GM23338 (cell line): ENCODE data around the gene NFIA. TPM values are rescaled to one million over a fixed set of nuclear protein-coding genes. Genes with fewer than 3 reads are reported as not detected.

Experiments
- ATAC-seq: fragments of 200-7000 bp; cut with Tn5 transposase; 3 replicates; pipeline ENCODE4 v1.9.1; 2020
- DNase-seq: peaks from one replicate; pipeline ENCODE4 v3.0.0-alpha.2; 2015; ENCODE audit warnings: low spot score
- H2AFZ ChIP-seq: fragments of 200-600 bp; sonication (generic); 2 replicates; pipeline ENCODE4 v1.8.0; 2016; ENCODE audit warnings: antibody characterized with exemption, mild to moderate bottlenecking, moderate library complexity
- H3F3A ChIP-seq: fragments of 200-600 bp; sonication (generic); replicated peaks from 2 replicates; pipeline ENCODE4 v1.8.0; 2017; ENCODE audit warnings: antibody characterized with exemption, mixed run types, low read depth
- H3K27ac ChIP-seq: fragments of 200-600 bp; sonication (generic); 2 replicates; pipeline ENCODE4 v1.6.1; 2016; ENCODE audit warnings: low read depth
- H3K27me3 ChIP-seq: fragments of 200-600 bp; sonication (generic); 2 replicates; pipeline ENCODE4 v1.8.0; 2016; ENCODE audit warnings: mild to moderate bottlenecking, mixed run types, moderate library complexity; ENCODE audit not compliant: insufficient read depth
- H3K36me3 ChIP-seq: fragments of 200-600 bp; sonication (generic); 2 replicates; pipeline ENCODE4 v1.8.0; 2016; ENCODE audit warnings: mild to moderate bottlenecking; ENCODE audit not compliant: insufficient read depth
- H3K4me1 ChIP-seq: fragments of 200-600 bp; sonication (generic); 2 replicates; pipeline ENCODE4 v1.8.0; 2016; ENCODE audit warnings: mild to moderate bottlenecking, moderate library complexity; ENCODE audit not compliant: insufficient read depth
- H3K4me2 ChIP-seq: fragments of 200-600 bp; sonication (generic); 2 replicates; pipeline ENCODE4 v1.7.1; 2017; ENCODE audit warnings: mixed run types
- H3K4me3 ChIP-seq: fragments of 200-600 bp; sonication (generic); 2 replicates; pipeline ENCODE4 v1.6.1; 2016; ENCODE audit warnings: mixed run types
- H3K79me2 ChIP-seq: fragments of 200-600 bp; sonication (generic); replicated peaks from 2 replicates; pipeline ENCODE4 v1.8.0; 2017; ENCODE audit warnings: mild to moderate bottlenecking; ENCODE audit not compliant: insufficient read depth
- H3K9me2 ChIP-seq: fragments of 200-600 bp; sonication (generic); 2 replicates; pipeline ENCODE4 v1.8.0; 2017; ENCODE audit not compliant: insufficient read depth
- H4K20me1 ChIP-seq: fragments of 200-600 bp; sonication (generic); replicated peaks from 2 replicates; pipeline ENCODE4 v1.8.0; 2017; ENCODE audit warnings: mild to moderate bottlenecking; ENCODE audit not compliant: insufficient read depth
- H3K27ac Mint-ChIP-seq: 2 replicates; pipeline ENCODE4 v1.8.0; 2020; ENCODE audit warnings: inconsistent platforms, mild to moderate bottlenecking, moderate library complexity, mixed read lengths
- H3K27me3 Mint-ChIP-seq: 3 replicates; pipeline ENCODE4 v1.8.0; 2022; ENCODE audit warnings: low read depth, mild to moderate bottlenecking, moderate library complexity, mixed read lengths, inconsistent platforms; ENCODE audit not compliant: insufficient read depth, poor library complexity
- H3K36me3 Mint-ChIP-seq: 3 replicates; pipeline ENCODE4 v1.8.0; 2021; ENCODE audit warnings: low read depth, mild to moderate bottlenecking, inconsistent platforms, moderate library complexity, mixed read lengths
- H3K4me1 Mint-ChIP-seq: 3 replicates; pipeline ENCODE4 v1.8.0; 2020; ENCODE audit warnings: mild to moderate bottlenecking, inconsistent platforms, mixed read lengths
- H3K4me3 Mint-ChIP-seq: 3 replicates; pipeline ENCODE4 v1.8.0; 2021; ENCODE audit warnings: moderate library complexity, mild to moderate bottlenecking, inconsistent platforms, mixed read lengths
- H3K9me3 Mint-ChIP-seq: 3 replicates; pipeline ENCODE4 v1.8.0; 2020; ENCODE audit warnings: moderate library complexity, mild to moderate bottlenecking, inconsistent platforms, mixed read lengths
- ETS1 ChIP-seq: IDR thresholded peaks from 2 replicates; pipeline ENCODE4 v1.6.1; 2016; ENCODE audit warnings: antibody characterized with exemption
- EZH2 ChIP-seq: fragments of 200-600 bp; sonication (generic); IDR thresholded peaks from one replicate; pipeline ENCODE4 v1.8.0; 2017; ENCODE audit warnings: antibody characterized with exemption, mild to moderate bottlenecking, low read depth; ENCODE audit not compliant: unreplicated experiment
- JUNB ChIP-seq: IDR thresholded peaks from one replicate; pipeline ENCODE4 v1.6.1; 2016; ENCODE audit warnings: antibody characterized with exemption; ENCODE audit not compliant: unreplicated experiment
- NANOG ChIP-seq: IDR thresholded peaks from 2 replicates; pipeline ENCODE4 v1.6.1; 2016; ENCODE audit warnings: antibody characterized with exemption, borderline replicate concordance
- REST ChIP-seq: IDR thresholded peaks from one replicate; pipeline ENCODE4 v1.6.1; 2018; ENCODE audit warnings: antibody characterized with exemption; ENCODE audit not compliant: unreplicated experiment
- STAT1 ChIP-seq: IDR thresholded peaks from one replicate; pipeline ENCODE4 v1.6.1; 2016; ENCODE audit warnings: antibody characterized with exemption; ENCODE audit not compliant: unreplicated experiment
- ZNF114 ChIP-seq: fragments of 250-450 bp; sonication (Bioruptor Pico); IDR thresholded peaks from 2 replicates; pipeline ENCODE4 v1.5.0; 2020; ENCODE audit warnings: mild to moderate bottlenecking, moderate library complexity
- ZNF331 ChIP-seq: fragments of 250-450 bp; sonication (Bioruptor Pico); IDR thresholded peaks from 2 replicates; pipeline ENCODE4 v1.5.0; 2020; ENCODE audit warnings: low read depth, mild to moderate bottlenecking, moderate library complexity
- polyA plus RNA-seq: library from polyadenylated mRNA; unstranded; fragments of >200 nt; fragmentation: Nextera tagmentation; extraction: Ambion mirVana; gene quantifications from 2 replicates; pipeline ENCODE4 v1.2.1, GENCODE V29; 2016
- total RNA-seq: library from RNA; depleted of rRNA; stranded (reverse); fragments of >200 nt; shearing (Covaris generic); gene quantifications from 2 replicates; pipeline ENCODE4 v1.2.3, GENCODE V29; 2014
- TF ChIP-seq, protein P1 (sequence below): fragments of 250-450 bp; sonication (Bioruptor Pico); IDR thresholded peaks from 2 replicates; pipeline ENCODE4 v1.5.0; 2020; ENCODE audit warnings: mild to moderate bottlenecking, moderate library complexity

Gene NFIA
- total and polyA plus RNA-seq, 2 experiments from 2014 or later, result 0.97 to 2.3 TPM

- Histone ChIP-seq H3K4me2 (no peak overlapping the region), H4K20me1 (no peaks in the 10 kb centered on the region), H3K4me1 (no peaks in the 10 kb centered on the region), H3K79me2 (no peaks in the 10 kb centered on the region), H3K27ac (no peak overlapping the region), H3K36me3 (no peaks in the 10 kb centered on the region), H3K9me2 (no peaks in the 10 kb centered on the region), H3F3A (no peaks in the 10 kb centered on the region), H3K27me3 (peaks cover 5% of the 10 kb centered on the region; the same call in 1 of the 2 replicates), H3K4me3 (no peak overlapping the region), H2AFZ (no peak overlapping the region)
- Mint-ChIP-seq H3K9me3 (no peaks in the 10 kb centered on the region), H3K27ac (no peak overlapping the region), H3K27me3 (peaks cover 4% of the 10 kb centered on the region), H3K4me3 (no peak overlapping the region), H3K36me3 (no peaks in the 10 kb centered on the region), H3K4me1 (peaks cover 8% of the 10 kb centered on the region; the same call in 1 of the 3 replicates)
- DNase-seq (no peak), ATAC-seq (no peak)
- no peak for TF ChIP-seq JUNB
- TF ChIP-seq STAT1, result no peak
- TF ChIP-seq ETS1, result no peak
- TF ChIP-seq REST, result no peak
- no peak for TF ChIP-seq ZNF114 (CRISPR knock-in tag)
- no peak for TF ChIP-seq EZH2
- no peak for TF ChIP-seq NANOG
- TF ChIP-seq ZNF331 (CRISPR knock-in tag), result no peak
- TF ChIP-seq, protein P1, sequence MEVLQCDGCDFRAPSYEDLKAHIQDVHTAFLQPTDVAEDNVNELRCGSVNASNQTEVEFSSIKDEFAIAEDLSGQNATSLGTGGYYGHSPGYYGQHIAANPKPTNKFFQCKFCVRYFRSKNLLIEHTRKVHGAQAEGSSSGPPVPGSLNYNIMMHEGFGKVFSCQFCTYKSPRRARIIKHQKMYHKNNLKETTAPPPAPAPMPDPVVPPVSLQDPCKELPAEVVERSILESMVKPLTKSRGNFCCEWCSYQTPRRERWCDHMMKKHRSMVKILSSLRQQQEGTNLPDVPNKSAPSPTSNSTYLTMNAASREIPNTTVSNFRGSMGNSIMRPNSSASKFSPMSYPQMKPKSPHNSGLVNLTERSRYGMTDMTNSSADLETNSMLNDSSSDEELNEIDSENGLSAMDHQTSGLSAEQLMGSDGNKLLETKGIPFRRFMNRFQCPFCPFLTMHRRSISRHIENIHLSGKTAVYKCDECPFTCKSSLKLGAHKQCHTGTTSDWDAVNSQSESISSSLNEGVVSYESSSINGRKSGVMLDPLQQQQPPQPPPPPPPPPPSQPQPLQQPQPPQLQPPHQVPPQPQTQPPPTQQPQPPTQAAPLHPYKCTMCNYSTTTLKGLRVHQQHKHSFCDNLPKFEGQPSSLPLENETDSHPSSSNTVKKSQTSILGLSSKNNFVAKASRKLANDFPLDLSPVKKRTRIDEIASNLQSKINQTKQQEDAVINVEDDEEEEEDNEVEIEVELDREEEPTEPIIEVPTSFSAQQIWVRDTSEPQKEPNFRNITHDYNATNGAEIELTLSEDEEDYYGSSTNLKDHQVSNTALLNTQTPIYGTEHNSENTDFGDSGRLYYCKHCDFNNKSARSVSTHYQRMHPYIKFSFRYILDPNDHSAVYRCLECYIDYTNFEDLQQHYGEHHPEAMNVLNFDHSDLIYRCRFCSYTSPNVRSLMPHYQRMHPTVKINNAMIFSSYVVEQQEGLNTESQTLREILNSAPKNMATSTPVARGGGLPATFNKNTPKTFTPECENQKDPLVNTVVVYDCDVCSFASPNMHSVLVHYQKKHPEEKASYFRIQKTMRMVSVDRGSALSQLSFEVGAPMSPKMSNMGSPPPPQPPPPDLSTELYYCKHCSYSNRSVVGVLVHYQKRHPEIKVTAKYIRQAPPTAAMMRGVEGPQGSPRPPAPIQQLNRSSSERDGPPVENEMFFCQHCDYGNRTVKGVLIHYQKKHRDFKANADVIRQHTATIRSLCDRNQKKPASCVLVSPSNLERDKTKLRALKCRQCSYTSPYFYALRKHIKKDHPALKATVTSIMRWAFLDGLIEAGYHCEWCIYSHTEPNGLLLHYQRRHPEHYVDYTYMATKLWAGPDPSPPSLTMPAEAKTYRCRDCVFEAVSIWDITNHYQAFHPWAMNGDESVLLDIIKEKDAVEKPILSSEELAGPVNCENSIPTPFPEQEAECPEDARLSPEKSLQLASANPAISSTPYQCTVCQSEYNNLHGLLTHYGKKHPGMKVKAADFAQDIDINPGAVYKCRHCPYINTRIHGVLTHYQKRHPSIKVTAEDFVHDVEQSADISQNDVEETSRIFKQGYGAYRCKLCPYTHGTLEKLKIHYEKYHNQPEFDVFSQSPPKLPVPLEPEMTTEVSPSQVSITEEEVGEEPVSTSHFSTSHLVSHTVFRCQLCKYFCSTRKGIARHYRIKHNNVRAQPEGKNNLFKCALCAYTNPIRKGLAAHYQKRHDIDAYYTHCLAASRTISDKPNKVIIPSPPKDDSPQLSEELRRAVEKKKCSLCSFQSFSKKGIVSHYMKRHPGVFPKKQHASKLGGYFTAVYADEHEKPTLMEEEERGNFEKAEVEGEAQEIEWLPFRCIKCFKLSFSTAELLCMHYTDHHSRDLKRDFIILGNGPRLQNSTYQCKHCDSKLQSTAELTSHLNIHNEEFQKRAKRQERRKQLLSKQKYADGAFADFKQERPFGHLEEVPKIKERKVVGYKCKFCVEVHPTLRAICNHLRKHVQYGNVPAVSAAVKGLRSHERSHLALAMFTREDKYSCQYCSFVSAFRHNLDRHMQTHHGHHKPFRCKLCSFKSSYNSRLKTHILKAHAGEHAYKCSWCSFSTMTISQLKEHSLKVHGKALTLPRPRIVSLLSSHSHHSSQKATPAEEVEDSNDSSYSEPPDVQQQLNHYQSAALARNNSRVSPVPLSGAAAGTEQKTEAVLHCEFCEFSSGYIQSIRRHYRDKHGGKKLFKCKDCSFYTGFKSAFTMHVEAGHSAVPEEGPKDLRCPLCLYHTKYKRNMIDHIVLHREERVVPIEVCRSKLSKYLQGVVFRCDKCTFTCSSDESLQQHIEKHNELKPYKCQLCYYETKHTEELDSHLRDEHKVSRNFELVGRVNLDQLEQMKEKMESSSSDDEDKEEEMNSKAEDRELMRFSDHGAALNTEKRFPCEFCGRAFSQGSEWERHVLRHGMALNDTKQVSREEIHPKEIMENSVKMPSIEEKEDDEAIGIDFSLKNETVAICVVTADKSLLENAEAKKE (CRISPR knock-in tag), result no peak
Observed at GRCh38 chr1:61397495-61397894, 315.1 kb downstream of the NFIA start.
